T-cell (primary cell): ENCODE measurements around the gene ITSN1. TPM values are rescaled to one million over a fixed set of nuclear protein-coding genes. Genes with fewer than 3 reads are reported as not detected.
"Not testable (repeated sequence)": the region's sequence is repeated elsewhere in the genome, so short reads cannot be mapped to it uniquely, and the experiment has no call there.

Source experiments
- ATAC-seq, 4 experiments: fragments of 200-7000 bp in 3 of 4; fragments of 150-1000 bp in 1 of 4; cut with Tn5 transposase; replicated peaks in 1 of 4; 1 replicate in 3 of 4; 2 replicates in 1 of 4; pipeline ENCODE4 v1.10.0; 2021; ENCODE audit warnings: moderate library complexity in 3 of 4, mild to moderate bottlenecking in 2 of 4, moderate number of reproducible peaks in 1 of 4
- CTCF ChIA-PET, 2 donors: fragments of 300-600 bp; sonication (Branson Sonifier 250); formaldehyde crosslinking; loops; one replicate each; lab custom pipeline; 2022; ENCODE audit warnings: antibody characterized with exemption in 2 of 2; lab: Charles Lee
- POLR2A ChIA-PET, 2 donors: fragments of 300-600 bp; sonication (Branson Sonifier 250); formaldehyde crosslinking; loops; one replicate each; lab custom pipeline; 2022; ENCODE audit warnings: antibody characterized with exemption in 2 of 2; lab: Charles Lee
- DNase-seq, 35 experiments: peaks; one replicate each; pipeline versions ENCODE4 v3.0.0 to v3.0.0-alpha.2; 2013 to 2023
- H3K27ac ChIP-seq: one replicate; pipeline ENCODE4 v1.5.1; 2013; ENCODE audit warnings: low read length
- H3K27me3 ChIP-seq, 2 experiments: replicated peaks in 1 of 2; 1 replicate in 1 of 2; 2 replicates in 1 of 2; pipeline versions ENCODE4 v1.6.1 to v1.7.0; 2013; ENCODE audit warnings: low read length in 1 of 2, mixed read lengths in 1 of 2; ENCODE audit not compliant: control insufficient read depth in 2 of 2, insufficient read depth in 2 of 2; ENCODE audit errors: extremely low read depth in 1 of 2
- H3K36me3 ChIP-seq, 2 donors: 1 replicate in 1 of 2; 2 replicates in 1 of 2; pipeline versions ENCODE4 v1.6.1 to v1.7.0; 2013; ENCODE audit warnings: low read length in 1 of 2; ENCODE audit not compliant: control insufficient read depth in 2 of 2, insufficient read depth in 1 of 2; ENCODE audit errors: extremely low read depth in 1 of 2
- H3K4me1 ChIP-seq, 2 experiments: 1 replicate in 1 of 2; 2 replicates in 1 of 2; pipeline versions ENCODE4 v1.6.1 to v1.7.0; 2013; ENCODE audit warnings: low read length in 2 of 2, mixed read lengths in 1 of 2; ENCODE audit not compliant: insufficient read depth in 2 of 2, control insufficient read depth in 1 of 2; ENCODE audit errors: extremely low read depth in 1 of 2
- H3K4me3 ChIP-seq, 2 donors: 1 replicate in 1 of 2; 2 replicates in 1 of 2; pipeline versions ENCODE4 v1.5.1 to v1.7.0; 2013; ENCODE audit warnings: mild to moderate bottlenecking in 2 of 2, low read length in 1 of 2, moderate library complexity in 1 of 2; ENCODE audit not compliant: control insufficient read depth in 1 of 2; ENCODE audit errors: extremely low read depth in 1 of 2
- H3K9me3 ChIP-seq: 2 replicates; pipeline ENCODE4 v1.7.0; 2013
- H3K27ac Mint-ChIP-seq, 2 donors: one replicate each; pipeline ENCODE4 v1.8.0; 2020 to 2021; ENCODE audit warnings: mild to moderate bottlenecking in 2 of 2, mixed read lengths in 2 of 2
- H3K27me3 Mint-ChIP-seq, 2 donors: one replicate each; pipeline ENCODE4 v1.8.0; 2021 to 2022; ENCODE audit warnings: mixed read lengths in 2 of 2
- H3K36me3 Mint-ChIP-seq: one replicate; pipeline ENCODE4 v1.8.0; 2021; ENCODE audit warnings: mixed read lengths
- H3K4me1 Mint-ChIP-seq, 3 donors: one replicate each; pipeline ENCODE4 v1.8.0; 2020 to 2022; ENCODE audit warnings: mixed read lengths in 3 of 3, mild to moderate bottlenecking in 1 of 3
- H3K4me3 Mint-ChIP-seq, 3 donors: one replicate each; pipeline ENCODE4 v1.8.0; 2020 to 2022; ENCODE audit warnings: mild to moderate bottlenecking in 3 of 3, mixed read lengths in 3 of 3, moderate library complexity in 3 of 3
- H3K9me3 Mint-ChIP-seq, 3 donors: one replicate each; pipeline ENCODE4 v1.8.0; 2020 to 2022; ENCODE audit warnings: mixed read lengths in 3 of 3
- WGBS: methylation state at CpG from one replicate; pipeline ENCODE4 v1.1.5; 2013; ENCODE audit warnings: missing lambda C conversion rate; ENCODE audit not compliant: insufficient coverage; 5-methylcytosine and 5-hydroxymethylcytosine counted together
- total RNA-seq, 35 experiments: library from RNA in 6 of 35; stranded (reverse) in 6 of 35; fragments of 120-200 nt in 1 of 35; gene quantifications; one replicate each; pipeline versions ENCODE4 v1.2.1 to v1.2.4 and lab custom pipeline; 2013 to 2026

The ITSN1 gene
- total RNA-seq, 5 donors from 2014 or later (not counting 1 experiment from before 2014, with no cell fraction given), result 2.3 to 3.9 (median 3.0) TPM

DNA sequence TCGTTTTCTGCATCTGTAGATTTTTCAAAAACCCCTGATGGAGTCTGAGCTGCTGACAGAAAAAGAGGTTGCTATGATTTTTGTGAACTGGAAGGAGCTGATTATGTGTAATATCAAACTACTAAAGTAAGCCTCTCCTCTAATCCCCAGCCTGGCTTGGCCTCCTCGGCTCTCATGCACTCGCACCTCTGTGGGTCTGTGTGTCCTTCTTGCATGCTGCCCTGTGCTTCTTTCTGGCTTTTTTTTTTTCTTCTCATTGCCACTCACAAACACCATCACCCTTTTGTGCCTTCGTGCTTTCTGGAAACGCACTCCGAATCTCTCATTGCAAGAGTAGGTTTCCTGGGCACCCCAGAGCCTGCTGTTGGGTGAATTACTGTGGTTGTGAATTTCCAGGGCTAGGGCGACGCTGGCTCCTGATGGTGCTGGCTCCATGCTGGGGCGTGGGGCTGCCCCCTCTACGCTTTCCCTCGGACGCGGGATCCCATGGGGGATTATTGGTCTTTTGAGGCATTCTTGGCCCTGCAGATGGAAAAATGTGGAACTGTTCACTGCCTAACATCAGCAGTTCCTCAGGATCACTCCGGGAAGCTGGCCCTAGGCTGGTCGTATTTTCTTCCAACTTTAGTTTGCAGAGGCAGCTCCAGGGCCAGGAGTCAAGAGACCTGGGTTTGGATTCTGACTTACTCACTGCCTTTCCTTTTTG, 216.5 kb downstream of the ITSN1 start:
- 93% methylated on average over 7 of the region's 15 CpGs for WGBS
- no peak for ATAC-seq
- no peaks in the 10 kb centered on the region for H3K9me3 Mint-ChIP-seq
- H3K4me3 Mint-ChIP-seq, result no peak overlapping the region
- H3K27me3 Mint-ChIP-seq, result peaks cover 4 to 10% of the 10 kb centered on the region in 2 donors
- Histone ChIP-seq H3K36me3 (no peaks in the 10 kb centered on the region), H3K27me3 (peaks cover 0 to 26% of the 10 kb centered on the region in 2 experiments), H3K27ac (no peak overlapping the region), H3K4me1 (no peaks in the 10 kb centered on the region), H3K9me3 (no peaks in the 10 kb centered on the region), H3K4me3 (no peak overlapping the region)
- H3K36me3 Mint-ChIP-seq, result no peaks in the 10 kb centered on the region
- H3K4me1 Mint-ChIP-seq, result no peaks in the 10 kb centered on the region
- ChIA-PET CTCF (no interaction called here), POLR2A (no interaction called here)
- no peak for DNase-seq
- H3K27ac Mint-ChIP-seq, result no peak overlapping the region

DNA sequence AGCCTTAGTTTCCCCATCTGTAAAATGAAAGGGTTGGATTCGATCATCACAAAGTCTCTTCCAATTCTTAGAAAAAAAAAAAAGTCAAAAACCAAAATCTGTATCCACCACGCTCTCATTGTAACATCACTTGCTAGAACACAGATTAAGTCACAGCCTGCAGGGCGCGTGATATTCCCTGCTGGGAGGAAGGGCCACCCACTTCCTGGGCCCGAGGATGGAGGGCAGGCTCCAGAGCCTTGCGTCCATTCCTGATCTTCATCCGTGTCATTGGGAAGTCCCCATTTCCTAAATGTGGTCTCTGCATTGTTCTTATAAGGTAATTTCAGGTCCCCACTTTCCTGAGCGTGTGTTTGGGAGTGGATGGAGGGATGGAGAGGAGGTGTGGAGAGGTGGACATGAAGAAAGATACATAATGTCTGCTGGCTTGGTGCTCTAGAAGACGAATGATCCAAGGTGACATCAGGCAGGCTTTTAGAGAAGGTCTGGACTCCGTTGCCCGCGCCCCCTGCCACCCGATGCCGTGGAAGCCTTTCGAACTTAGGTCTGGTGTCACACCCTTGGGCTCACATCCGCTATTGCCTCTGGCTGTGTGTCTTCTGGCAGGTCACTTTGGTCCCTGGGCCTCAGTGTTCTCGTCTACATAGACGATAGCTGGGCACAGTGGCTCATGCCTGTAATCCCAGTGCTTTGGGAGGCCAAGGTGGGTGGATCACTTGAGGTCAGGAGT, 217.2 kb downstream of the ITSN1 start:
- CTCF ChIA-PET, result no interaction called here

DNA sequence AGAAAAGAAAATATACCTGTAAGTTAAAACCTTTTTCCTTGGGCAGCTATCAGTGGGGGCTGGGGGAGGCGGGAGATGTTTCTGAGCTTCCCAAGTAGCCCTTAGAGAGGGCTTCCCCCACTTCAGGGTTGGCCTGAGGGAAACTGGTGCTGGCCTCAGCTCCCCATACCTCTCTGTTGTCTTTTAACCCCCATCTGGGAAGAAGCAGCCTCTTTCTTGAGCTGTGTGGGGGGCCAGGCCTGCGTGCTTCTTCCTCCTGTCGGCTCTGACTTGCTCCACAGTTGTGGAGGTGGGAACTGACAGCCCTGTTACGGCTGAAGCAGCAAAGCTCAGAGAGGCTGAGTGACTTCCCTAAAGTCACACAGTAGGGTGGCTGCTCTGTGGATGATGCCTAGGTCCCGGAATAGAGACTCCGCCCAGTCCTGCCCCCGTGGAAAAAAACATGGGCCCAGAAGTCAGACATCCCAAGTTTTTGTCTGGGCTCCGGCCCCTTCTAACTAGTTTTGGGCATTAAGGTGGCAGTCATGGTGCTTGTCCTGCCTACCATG, 218.1 kb downstream of the ITSN1 start:
- no peak overlapping the region for H3K27ac Mint-ChIP-seq
- H3K9me3 Mint-ChIP-seq, result no peaks in the 10 kb centered on the region
- 86% methylated on average over 4 of the region's 8 CpGs for WGBS
- Histone ChIP-seq H3K4me1 (no peaks in the 10 kb centered on the region), H3K4me3 (no peak overlapping the region), H3K27me3 (peaks cover 0 to 25% of the 10 kb centered on the region in 2 experiments), H3K27ac (no peak overlapping the region), H3K9me3 (no peaks in the 10 kb centered on the region), H3K36me3 (no peaks in the 10 kb centered on the region)
- no peak for ATAC-seq
- H3K36me3 Mint-ChIP-seq, result no peaks in the 10 kb centered on the region
- ChIA-PET CTCF (no interaction called here), POLR2A (no interaction called here)
- no peak for DNase-seq
- H3K4me1 Mint-ChIP-seq, result no peaks in the 10 kb centered on the region
- H3K4me3 Mint-ChIP-seq, result no peak overlapping the region
- peaks cover 8 to 12% of the 10 kb centered on the region in 2 donors for H3K27me3 Mint-ChIP-seq

More for the DNA sequence above, 217.2 kb downstream of the ITSN1 start:
- no peak for DNase-seq
- H3K27me3 ChIP-seq, result peaks cover 0 to 26% of the 10 kb centered on the region in 2 experiments
- Mint-ChIP-seq H3K27ac (no peak overlapping the region), H3K9me3 (no peaks in the 10 kb centered on the region), H3K36me3 (no peaks in the 10 kb centered on the region), H3K4me3 (no peak overlapping the region), H3K27me3 (peaks cover 8 to 14% of the 10 kb centered on the region in 2 donors), H3K4me1 (no peaks in the 10 kb centered on the region)
- POLR2A ChIA-PET, result no interaction called here
- H3K9me3 ChIP-seq, result no peaks in the 10 kb centered on the region
- no peaks in the 10 kb centered on the region for H3K4me1 ChIP-seq
- H3K36me3 ChIP-seq, result no peaks in the 10 kb centered on the region
- H3K4me3 ChIP-seq, result no peak overlapping the region
- WGBS, result 85% methylated on average over 17 of the region's 18 CpGs
- H3K27ac ChIP-seq, result no peak overlapping the region
- no peak for ATAC-seq

DNA sequence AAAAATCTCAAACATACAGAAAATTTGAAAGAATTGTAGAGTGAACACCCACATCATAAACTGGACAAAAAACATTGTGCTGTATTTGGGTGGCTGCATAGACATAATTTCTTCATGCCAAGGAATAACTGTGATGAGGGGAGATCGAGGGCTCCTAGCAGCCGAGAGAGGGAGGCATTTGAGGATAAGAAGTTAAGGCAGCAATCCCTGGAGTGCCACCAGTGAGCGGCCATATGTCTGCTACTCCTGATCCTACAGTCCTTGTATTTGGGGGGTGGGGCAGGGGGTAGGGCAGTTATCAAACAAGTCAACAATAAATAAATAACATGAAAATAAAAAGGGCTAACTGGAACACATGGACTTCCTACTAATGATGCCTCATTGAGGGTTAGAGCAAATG, 218.8 kb downstream of the ITSN1 start:
- no peaks in the 10 kb centered on the region for H3K4me1 ChIP-seq
- ATAC-seq, result no peak
- H3K9me3 ChIP-seq, result no peaks in the 10 kb centered on the region
- ChIA-PET CTCF (no interaction called here), POLR2A (no interaction called here)
- H3K9me3 Mint-ChIP-seq, result no peaks in the 10 kb centered on the region
- H3K4me1 Mint-ChIP-seq, result no peaks in the 10 kb centered on the region
- no peaks in the 10 kb centered on the region for H3K36me3 Mint-ChIP-seq
- no peak overlapping the region for H3K27ac Mint-ChIP-seq
- DNase-seq, result no peak
- H3K27ac ChIP-seq, result no peak overlapping the region
- peaks cover 8 to 14% of the 10 kb centered on the region in 2 donors for H3K27me3 Mint-ChIP-seq
- no peak overlapping the region for H3K4me3 ChIP-seq
- 70% methylated on average over 2 of the region's 3 CpGs for WGBS
- H3K27me3 ChIP-seq, result peaks cover 0 to 25% of the 10 kb centered on the region in 2 experiments
- H3K36me3 ChIP-seq, result no peaks in the 10 kb centered on the region
- no peak overlapping the region for H3K4me3 Mint-ChIP-seq

DNA sequence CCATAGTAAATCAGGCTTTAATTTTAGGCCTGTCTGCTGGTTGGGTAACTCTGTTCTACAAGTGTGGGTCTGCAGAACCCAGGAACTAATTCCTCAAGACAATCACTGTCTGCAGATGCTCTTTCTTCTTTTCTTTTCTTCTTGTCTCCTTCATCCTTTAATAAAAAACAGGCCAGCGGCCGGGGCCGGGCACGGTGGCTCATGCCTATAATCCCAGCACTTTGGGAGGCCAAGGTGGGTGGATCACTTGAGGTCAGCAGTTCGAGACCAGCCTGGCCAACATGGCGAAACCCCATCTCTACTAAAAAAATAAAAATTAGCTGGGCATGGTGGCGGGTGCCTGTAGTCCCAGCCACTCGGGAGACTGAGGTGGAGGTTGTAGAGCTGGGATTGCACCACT, 220.9 kb downstream of the ITSN1 start:
- peaks cover 8 to 14% of the 10 kb centered on the region in 2 donors for H3K27me3 Mint-ChIP-seq
- ATAC-seq, DNase-seq, H3K36me3 Mint-ChIP-seq, H3K9me3 ChIP-seq, CTCF ChIA-PET, H3K4me3 Mint-ChIP-seq, H3K27ac Mint-ChIP-seq, H3K36me3 ChIP-seq, H3K4me3 ChIP-seq, H3K4me1 ChIP-seq, H3K4me1 Mint-ChIP-seq, POLR2A ChIA-PET, H3K9me3 Mint-ChIP-seq, H3K27ac ChIP-seq: not testable (repeated sequence)
- no CpG with 5 or more reads among the region's 8 CpGs for WGBS
- H3K27me3 ChIP-seq, result peaks cover 0 to 25% of the 10 kb centered on the region in 2 experiments

DNA sequence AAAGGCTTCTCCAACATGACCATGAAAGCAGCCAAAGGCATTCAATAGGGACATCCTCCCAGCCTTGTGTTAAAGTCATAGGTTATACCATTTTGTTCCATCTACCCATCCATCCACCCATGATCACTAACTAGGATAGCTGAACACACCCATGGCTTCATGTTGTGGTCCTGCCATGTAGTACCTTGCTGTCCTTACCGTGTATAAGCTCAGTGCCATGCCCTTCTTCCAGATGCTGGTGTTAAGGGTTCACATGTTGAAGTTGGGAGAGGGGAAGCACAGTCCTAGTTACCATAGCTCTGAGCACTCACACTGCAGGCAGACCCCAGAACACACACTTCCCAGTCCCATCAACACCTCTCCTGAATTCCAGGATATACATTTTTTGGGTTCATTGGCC, 221.8 kb downstream of the ITSN1 start:
- no CpG with 5 or more reads among the region's 1 CpG for WGBS
- CTCF ChIA-PET, result interaction anchor here in 1 of 2 donors (0.6 kb wide), 2 partner anchors 191 to 444 kb away, joined by 3 to 4 read pairs; no protein-coding TSS in a partner anchor
- Histone ChIP-seq H3K27me3 (peaks cover 0 to 23% of the 10 kb centered on the region in 2 experiments), H3K36me3 (no peaks in the 10 kb centered on the region), H3K9me3 (no peaks in the 10 kb centered on the region), H3K27ac (no peak overlapping the region), H3K4me1 (no peaks in the 10 kb centered on the region), H3K4me3 (no peak overlapping the region)
- DNase-seq (no peak), ATAC-seq (no peak)
- peaks cover 0 to 2% (median 1%) of the 10 kb centered on the region in 3 donors for H3K4me1 Mint-ChIP-seq
- no peak overlapping the region for H3K27ac Mint-ChIP-seq
- POLR2A ChIA-PET, result no interaction called here
- no peak overlapping the region for H3K4me3 Mint-ChIP-seq
- peaks cover 8 to 12% of the 10 kb centered on the region in 2 donors for H3K27me3 Mint-ChIP-seq
- H3K9me3 Mint-ChIP-seq, result no peaks in the 10 kb centered on the region
- H3K36me3 Mint-ChIP-seq, result no peaks in the 10 kb centered on the region
